NK-92 (cell line): ENCODE measurements around the gene PLEKHA1.

Source experiments
- DNase-seq: peaks from one replicate; lab custom pipeline; 2025; ENCODE audit not compliant: unreplicated experiment; lab: John Stamatoyannopoulos, UW

PLEKHA1 gene

DNA sequence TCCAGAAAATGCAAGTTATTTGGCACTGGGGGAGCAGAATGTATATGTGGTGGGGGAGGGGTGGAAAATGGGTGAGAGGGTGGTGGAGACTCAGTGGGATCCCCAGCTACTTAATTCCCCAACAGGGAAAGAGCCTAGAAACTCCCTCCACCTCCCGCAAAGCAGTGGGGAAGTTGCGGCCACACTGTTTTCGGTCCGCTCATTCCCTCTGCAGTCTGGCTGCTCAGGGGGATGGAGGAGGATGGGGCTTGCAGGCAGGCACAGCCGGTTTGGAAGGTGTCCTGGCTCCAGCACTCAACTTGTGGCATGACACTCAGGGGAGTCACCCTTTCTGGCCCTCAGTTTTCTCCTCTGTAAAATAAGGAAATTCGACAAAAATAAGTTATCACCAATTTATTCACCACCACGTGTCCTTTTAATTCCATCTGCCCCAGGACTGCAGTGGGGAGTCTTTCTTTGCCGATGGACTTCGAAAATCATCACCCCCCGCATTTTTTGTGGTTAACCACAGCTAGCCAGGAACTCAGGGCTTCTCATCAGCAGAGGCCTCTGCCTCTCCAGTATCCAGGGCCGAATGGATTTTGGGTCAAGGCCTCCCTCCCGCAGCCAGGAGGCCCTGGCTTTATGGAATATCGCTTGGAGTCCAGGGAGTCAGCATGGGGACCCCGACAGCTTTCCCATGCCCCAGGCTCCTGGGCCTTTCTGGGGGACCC, 85.2 kb downstream of the PLEKHA1 start:
- no peak for DNase-seq

- no peak for DNase-seq
These were observed 86.4 kb downstream of the PLEKHA1 start for GRCh38 chr10:122460891-122461293.

DNA sequence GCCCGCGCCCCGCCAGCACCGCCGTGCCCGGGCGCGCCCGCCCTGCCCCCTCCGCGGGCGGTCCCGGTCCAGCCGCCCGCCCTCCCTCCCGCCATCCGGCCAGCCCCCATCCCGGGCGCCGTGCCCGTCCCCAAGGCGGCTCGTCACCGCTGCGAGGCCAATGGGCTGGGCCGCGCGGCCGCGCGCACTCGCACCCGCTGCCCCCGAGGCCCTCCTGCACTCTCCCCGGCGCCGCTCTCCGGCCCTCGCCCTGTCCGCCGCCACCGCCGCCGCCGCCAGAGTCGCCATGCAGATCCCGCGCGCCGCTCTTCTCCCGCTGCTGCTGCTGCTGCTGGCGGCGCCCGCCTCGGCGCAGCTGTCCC, 86.8 kb downstream of the PLEKHA1 start, which contains the start of gene HTRA1:
Gene HTRA1, plus strand, starts transcription at position 187 of the 362 bp plus-strand sequence. Its CDS starts 100 bp downstream, at position 287.
- DNase-seq: no peak

DNA sequence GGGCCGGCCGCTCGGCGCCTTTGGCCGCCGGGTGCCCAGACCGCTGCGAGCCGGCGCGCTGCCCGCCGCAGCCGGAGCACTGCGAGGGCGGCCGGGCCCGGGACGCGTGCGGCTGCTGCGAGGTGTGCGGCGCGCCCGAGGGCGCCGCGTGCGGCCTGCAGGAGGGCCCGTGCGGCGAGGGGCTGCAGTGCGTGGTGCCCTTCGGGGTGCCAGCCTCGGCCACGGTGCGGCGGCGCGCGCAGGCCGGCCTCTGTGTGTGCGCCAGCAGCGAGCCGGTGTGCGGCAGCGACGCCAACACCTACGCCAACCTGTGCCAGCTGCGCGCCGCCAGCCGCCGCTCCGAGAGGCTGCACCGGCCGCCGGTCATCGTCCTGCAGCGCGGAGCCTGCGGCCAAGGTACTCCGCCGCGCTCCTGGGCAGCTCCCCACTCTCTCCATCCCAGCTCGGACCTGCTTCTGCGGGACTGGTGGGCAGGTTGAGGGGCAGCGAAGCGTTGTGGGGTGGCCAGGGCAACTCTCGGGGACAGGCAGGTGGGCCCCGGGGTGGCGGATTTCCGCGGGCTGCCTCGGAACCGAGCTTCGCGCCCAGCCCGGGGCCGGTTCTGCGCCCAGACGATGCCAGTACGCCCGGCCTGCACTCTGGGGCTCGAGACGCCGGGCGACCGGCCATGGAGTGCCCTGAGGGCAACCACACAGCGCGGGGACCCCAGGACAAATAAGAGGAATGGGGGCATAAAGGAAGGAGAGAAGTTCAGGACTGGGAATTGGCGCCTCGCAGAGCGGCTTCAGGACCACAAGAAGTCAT, 87.4 kb downstream of the PLEKHA1 start:
- no peak for DNase-seq

DNA sequence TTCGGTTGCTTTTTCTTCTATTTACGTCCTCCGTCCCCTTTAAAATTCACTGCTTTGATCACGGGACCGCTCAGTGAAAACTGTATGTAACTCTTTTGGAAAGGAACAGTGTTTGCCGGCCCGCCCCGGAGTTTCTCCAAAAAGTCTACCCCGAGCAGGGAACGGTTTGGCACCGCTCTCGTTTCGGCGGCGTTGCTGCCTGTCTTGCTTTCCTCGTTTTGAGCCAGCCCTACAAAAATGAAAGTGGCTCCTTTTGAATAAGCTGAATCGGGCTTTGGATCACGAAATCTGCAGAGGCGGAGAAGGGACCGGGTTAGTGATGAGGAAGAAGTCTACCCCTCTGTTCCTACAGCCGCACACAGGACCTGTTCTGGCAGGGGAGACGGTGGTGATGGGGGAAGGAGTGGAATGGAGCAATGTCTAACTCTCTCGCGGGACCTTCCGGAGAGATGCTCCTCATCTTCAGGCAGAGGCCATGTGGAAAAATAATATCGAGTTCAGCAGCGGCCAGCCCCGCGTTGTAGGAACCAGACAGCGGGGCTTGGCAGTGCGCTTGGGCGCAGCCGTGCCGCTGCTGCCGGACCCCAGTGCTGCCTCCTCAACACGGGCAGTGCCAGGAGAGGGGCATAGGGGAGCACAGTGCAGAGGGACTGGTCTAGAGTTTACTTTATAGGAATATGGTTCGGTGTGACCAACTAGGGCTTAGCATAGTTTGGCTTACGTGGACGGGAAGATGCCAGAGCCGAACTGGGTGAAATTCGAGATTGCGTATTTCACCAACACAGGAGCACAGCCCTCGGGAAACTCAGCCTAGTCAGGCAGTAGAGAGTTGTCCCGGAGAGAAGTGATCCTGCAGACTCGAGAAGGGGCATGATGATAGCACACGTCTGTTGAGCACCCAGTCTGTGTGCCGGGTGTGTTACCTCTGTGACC, 88.3 kb downstream of the PLEKHA1 start:
- no peak for DNase-seq

DNA sequence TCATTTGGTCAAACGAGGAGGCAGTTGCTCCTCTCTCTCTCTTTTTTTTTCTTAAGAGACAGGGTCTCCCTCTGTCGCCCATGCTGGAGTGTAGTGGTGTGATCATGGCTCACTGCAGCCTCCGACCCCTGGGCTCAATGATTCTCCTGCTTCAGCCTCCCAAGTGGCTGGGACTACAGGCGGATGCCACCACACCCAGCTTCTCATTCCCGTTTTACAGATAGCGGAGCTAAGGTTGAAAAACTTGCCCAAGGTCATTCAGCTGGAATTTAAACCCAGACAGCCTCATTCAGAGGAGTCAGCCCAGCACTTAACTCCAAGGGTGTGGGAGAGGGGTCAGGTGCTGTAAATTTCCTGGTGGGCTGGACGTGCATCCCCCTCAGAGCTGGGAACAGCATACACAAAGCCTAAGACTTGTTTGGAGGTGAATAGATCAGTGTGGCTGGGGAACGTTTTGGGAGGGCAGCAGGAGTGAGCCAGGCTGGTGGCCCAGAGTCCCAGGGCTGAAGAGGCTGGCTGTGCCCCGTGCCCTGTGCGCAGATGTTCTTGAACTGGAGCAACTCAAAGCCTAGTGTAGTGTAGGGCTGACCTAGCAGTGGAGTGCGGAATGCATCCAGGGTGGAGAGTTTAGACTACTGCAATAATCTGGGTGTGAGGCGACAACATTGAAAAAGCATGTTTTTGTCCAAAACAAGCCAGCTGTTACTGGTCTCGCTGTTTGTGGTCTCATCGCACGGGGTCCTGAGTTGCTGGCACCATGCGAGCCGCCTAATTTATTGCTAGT, 89.2 kb downstream of the PLEKHA1 start:
- DNase-seq: no peak

DNA sequence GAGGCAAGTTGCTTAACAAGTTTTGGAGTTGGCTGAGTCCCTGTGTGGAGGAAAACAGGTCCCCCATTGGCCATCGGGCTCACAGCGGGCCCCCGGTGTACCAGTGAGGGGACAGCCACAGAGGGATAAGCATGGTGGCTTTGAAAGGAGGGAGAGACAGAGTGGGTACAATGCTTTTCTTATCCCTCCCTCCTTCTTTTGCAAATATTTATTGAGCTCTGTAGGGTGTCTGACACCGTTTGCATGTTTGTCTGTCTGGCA, 89.7 kb downstream of the PLEKHA1 start:
- no peak for DNase-seq

- no peak for DNase-seq
These were observed 90.1 kb downstream of the PLEKHA1 start for GRCh38 chr10:122464586-122464985.

DNA sequence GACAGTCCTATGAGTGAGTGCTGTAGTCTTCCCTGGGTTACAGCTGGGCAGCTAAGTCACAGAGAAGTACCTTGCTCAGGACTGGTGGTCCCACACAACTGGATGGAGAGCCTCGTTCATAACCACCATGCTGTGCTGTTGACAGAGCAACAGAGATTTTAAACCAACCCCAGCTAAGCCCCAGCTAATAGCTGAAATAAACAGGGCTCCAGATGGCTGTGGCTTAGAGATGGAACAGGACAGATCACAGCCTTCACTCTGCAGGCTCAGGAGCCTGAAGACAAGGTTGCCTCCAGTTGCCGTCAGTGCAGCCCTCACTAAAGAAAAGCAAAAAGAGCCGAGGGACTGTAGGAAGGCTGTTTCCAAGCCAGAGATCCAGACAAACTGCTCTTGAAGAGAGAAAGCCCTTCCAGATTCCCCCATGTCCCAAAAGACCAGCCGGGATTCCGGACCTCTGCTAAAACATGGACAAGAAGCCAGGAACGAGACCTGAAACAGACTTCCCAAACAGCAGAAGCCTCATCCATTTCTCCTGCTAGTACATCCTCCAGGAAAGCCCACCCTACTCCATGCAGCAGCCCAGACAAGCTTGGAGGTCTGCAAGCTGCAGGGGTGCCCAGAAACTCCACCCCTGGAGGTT, 91.0 kb downstream of the PLEKHA1 start:
- DNase-seq: no peak

DNA sequence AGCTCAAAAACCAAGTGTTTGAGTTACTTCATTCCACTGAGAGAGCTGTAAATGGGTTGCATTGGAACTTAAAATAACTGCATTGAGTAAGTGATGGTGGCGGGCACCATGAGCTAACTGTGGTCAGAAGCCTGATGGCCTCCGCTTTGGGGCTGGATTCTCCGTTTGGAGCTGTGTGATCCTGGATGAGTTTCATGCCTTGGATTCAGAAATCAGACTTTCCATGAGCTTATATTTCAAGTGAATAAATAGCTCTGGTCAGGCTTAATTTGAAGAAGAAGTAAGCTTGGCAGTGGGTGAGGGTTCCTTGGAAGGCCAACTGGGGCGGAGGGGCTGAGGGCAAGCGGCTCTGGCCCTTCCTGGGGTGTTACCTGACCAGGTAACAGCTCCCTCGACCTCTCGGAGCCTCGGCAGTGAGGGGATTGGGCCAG, 92.5 kb downstream of the PLEKHA1 start:
- DNase-seq: no peak

DNA sequence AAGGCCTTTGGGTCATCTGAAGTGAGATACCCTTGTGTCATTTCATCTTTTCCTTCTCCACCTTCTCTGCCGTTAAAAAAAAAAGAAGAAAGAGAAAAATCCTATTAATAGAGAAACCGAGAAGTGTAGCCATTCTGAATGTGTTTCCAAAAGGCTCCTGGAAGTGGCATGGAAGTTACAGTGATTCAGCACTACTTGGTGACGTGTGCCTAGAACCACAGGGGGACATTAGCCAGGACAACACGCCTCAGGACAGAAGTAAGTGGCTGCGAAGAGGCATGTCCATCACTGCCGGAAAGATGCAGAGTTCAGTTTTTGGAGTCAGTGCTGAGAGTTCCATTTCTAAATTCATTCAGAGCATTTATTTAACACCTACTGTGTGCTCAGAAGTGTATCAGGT, 93.2 kb downstream of the PLEKHA1 start:
- DNase-seq: no peak

DNA sequence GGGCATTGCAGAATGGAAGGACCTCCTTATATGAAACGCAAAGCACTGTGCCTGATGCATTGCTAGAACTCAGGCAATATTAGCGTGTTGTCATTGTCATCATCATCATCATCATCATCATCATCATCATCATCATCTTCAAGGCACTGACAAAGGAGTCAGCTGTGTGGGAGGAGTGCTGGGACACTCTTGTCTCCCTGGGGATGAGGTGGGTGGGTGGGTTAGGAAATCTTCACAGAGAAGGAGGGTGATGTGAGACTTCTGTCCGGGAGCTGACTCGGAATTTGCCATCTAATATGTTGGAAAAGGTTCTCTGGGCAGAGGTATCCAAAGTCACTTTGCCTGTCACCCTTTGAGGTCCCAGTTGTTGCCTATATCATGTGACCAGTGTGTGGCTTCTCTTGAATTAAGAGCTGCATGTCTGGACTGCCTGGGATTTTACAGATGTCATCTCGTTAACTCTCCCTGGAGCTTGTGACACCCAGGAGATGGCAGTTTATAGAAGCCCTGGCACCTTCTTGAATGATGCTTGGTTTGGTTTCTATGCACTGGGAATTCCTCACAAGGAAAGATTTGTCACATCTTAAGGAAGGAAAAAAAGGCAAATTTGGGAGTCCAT, 93.9 kb downstream of the PLEKHA1 start:
- no peak for DNase-seq

GRCh38 chr10:122468926-122469781, 94.6 kb downstream of the PLEKHA1 start:
- no peak for DNase-seq

DNA sequence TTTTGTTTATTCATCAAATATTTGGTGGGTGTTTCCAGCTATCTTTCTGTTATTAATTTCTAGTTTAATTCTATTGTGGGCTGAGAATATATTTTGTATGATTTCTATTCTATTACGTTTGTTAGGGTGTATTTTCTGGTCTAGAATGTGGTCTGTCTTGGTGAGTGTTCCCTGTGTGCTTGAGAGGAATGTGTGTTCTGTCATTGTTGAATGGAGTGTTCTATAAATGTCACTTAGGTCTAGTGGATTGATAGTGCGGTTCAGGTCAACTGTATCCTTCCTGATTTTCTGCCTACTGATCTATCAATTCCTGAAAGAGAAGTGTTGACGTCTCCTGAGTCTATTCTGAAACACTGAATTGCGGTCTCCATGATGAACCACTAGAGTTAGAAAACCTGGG, 95.3 kb downstream of the PLEKHA1 start:
- DNase-seq: no peak

DNA sequence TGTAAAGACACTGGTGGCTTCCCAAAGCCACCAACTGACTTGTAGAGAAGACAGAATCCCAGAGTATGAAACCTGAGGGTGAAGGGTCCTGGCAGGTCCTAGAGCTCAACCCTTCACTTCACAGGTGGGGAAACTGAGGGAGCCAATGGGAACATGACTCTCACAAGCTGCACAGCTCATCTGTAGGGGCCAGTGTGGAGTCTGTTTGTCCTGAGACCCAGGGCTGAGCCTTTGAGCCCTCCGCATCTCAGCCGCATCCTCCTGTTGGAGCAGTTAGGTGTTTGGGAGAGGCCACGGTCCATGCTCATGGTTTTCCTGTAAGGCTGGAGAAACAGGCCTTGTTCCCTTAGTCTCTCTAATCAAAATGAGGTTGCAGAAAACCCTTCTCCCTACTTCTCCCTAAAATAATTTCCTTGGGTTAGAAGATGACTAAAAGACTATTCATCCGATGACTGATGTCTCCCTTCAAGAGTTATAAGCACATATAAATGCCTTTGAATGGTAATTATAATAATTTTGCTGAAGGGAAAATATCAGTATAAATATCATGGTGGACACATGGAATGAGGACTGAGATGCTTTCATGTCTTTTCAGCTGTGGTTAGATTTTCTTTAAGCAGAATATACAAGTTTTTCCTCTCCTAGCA, 97.1 kb downstream of the PLEKHA1 start:
- DNase-seq: no peak

DNA sequence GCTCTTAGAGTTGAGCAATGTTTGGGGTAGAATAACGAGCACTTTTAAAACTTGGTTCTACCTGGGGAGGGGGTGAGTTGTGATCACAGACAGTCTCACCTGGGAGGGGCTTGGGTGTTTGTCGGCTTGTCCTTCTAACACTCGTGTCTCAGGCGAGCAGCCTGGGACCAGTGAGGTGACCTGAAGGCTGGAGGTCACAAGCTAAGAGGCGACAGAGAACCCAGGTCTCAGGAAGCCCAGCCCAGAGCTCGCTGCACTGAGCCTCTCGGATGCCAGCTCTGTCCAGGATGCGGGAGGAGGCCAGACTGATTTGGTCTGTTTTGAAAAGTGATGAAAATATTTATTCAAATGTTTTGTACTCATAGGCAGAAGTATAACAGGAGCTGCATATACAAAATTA, 98.6 kb downstream of the PLEKHA1 start:
- no peak for DNase-seq

GRCh38 chr10:122474131-122474818, 99.8 kb downstream of the PLEKHA1 start:
- DNase-seq: no peak

DNA sequence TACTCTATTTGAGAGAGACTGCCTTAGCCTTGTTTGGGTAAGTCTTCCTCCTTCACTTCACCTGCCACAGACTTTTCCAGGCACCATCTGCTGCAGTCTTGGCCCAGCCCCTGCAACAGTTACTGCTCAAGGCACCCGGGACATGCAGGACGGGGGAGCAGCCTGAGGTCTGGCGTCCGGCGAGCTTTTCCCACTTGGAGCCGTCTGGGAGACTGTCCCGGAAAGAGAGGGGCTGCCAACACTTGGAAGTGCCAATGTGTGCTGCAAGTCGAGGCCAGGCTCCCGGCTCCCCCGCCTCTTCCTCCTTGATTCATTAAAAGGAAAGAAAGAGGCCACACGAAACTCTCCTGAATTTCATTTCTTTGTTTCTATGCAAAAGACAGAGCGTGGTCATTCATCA, 100.6 kb downstream of the PLEKHA1 start:
- no peak for DNase-seq
